HG03135 (cell line): Measurements from ENCODE around the gene DDX5.

Experiments used
- ATAC-seq: cut with Tn5 transposase; IDR thresholded peaks from one replicate; pipeline ENCODE4 v1.9.1; 2021; ENCODE audit warnings: mild to moderate bottlenecking, moderate library complexity; ENCODE audit not compliant: unreplicated experiment

Gene DDX5

DNA sequence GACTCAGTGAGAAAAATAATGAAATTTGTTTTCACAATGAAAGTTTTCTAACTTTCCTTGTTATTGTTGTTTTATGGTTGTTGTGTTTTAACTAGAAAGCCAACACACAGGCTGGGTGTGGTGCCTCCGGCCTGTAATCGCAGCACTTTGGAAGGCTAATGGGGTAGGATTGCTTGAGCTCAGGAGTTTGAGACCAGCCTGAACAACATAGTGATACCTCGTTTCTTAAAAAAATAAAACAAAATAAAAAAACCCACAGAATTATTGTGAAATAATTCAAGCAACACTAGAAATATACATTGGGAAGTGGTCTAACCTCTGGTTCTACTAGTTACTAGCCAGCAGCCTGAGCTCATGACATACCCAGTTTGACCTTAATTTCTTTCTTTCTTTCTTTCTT lies 56.5 kb downstream of the DDX5 start:
- no peak for ATAC-seq

- no peak for ATAC-seq
These were observed 57.2 kb downstream of the DDX5 start, which contains the start of gene MILR1 for GRCh38 chr17:64448665-64449512. TSS of gene MILR1 (plus strand) at chr17:64449115. CDS start at chr17:64449169, 54 bp downstream.
